Hippocampal formation (tissue), 2 donors: Measurements from ENCODE around the gene ZNF77.
"Not testable (repeated sequence)": the region's sequence is repeated elsewhere in the genome, so short reads cannot be mapped to it uniquely, and the experiment has no call there.

Source experiments
- DNase-seq, 2 donors: peaks; one replicate each; lab custom pipeline; 2025; lab: John Stamatoyannopoulos, UW

The ZNF77 gene

DNA sequence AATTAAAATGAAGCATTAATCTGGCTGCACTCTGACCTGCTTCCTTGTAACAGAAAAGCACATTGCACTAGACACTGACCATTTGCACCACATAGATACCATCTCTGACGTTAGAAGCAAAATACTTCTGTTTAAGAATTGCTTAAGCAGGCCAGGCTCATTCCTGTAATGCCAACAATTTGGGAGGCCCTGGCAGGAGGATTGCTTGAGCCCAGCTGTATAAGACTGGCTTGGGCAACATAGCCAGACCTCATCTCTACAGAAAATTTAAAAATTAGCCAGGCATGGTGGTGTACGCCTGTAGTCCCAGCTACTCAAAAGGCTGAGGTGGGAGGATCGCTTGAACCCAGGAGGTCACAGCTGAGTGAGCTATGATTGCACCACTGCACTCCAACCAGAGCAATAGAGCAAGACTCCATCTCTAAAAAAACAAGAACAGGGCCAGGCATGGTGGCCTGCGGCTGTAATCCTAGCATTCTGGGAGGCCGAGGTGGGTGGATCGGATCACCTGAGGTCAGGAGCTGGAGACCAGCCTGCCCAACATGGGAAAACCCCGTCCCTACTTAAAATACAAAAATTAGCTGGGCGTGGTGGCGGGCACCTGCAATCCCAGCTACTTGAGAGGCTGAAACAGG lies 25.5 kb upstream of the ZNF77 start:
- DNase-seq = no peak

DNA sequence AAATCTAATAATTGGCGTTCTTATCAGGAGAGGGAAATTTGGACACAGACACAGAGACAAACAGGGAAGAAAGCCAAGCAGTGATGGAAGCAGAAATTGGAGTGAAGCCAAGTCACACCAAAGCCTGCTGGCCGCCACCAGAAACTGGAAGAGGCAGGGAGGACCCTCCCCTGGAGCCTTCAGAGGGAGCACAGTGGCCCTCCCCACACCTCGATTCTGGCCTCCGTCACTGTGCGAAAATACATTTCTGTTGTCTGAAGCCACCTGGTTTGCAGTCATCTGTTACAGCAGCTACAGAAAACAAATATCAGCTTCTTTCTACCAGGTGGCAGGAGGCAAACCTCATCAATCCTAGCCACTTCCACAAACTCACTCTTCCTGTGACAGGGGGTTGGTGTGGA lies 24.3 kb upstream of the ZNF77 start:
- DNase-seq = no peak

DNA sequence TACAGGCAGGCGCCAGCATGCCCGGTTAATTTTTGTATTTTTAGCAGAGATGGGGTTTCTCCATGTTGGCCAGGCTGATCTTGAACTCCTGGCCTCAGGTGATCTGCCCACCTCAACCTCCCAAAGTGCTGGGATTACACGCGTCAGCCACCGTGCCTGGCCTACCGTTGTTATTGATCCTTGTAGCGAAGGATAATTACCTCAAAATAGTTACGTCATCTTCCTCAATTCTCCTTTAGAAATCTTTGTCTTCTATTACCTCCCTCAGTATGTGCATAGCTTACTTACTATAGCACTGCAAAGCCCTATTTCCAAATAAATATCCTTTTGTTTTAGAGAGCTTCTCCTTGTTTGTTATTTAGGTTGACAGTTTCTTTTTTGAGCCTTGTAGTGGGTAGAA lies 23.2 kb upstream of the ZNF77 start:
- DNase-seq = no peak

DNA sequence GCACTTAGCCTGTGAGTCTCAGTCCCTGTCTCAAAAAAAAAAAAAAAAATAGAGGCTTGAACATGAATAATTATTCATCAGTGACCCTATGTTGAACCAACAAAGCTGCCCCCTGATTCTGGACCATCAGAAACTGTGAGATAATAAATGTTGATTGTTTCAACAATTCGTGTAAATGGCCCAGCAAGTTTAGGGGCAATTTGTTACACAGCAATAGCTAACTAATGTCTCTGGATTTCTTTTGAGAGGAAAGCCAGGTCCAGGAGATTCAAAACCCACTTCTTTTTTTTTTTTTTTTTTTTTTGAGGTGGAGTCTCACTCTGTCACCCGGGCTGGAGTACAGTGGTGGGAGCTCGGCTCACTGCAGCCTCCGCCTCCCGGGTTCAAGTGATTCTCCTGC lies 20.1 kb upstream of the ZNF77 start:
- DNase-seq = no peak

DNA sequence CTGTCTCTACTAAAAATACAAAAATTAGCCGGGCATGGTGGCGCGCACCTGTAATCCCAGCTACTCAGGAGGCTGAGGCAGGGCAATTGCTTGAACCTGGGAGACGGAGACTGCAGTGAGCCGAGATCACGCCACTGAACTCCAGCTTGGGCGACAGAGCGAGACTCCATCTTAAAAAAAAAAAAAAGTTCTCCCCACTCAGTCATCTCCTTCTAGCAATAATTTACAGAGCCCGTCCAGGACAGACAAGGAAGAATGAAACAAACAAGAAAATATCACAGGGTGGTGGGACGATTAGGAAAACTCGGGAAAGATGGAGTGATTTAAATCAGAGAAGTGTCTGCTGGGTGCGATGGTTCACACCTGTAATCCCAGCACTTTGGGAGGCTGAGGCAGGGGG lies 18.9 kb upstream of the ZNF77 start:
- DNase-seq = not testable (repeated sequence)

DNA sequence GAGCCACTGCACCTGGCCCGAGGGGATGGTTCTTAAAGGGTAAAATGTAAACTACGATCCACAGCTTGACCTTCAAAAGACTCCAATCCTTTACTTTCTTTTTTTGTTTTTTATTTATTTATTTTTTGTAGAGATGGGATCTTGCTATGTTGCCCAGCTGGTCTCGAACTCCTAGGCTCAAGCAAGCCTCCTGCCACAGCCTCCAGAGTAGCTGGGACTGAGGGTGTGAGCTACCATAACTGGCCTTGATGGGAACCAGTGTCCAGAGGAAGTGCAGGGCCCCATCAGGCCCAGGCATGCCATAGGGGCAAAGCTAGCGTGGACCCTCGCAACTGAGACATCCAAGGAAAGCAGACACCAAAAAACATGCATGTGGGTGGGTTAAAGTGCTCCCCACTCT lies 18.4 kb upstream of the ZNF77 start:
- no peak for DNase-seq

DNA sequence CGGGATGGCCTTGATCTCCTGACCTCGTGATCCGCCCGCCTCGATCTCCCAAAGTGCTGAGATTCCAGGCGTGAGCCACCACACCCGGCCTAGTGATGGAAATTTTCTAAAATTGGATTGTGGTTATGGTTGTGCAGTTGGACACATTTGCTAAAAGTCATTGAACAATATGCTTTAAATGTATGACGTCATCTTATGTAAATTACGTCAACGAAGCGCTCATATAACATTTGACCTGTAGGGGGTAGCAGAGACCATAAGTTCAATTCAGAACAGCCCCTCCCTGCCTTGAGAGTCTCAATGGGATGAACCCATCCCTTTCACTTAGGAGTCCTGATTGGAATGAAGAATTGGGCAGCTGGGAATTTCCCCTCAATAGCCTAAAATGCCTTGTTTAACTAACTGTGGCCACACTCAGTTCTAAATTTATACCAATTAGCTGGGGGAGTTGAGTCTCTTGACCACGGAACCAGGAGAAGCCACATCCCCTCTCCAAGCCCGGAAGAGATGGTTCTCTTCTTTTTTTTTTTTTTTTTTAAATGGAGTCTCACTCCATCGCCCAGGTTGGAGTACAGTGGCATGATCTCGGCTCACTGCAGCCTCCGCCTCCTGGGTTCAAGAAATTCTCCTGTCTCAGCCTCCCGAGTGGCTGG lies 17.4 kb upstream of the ZNF77 start:
- DNase-seq = peak; percentile 24 to 26

DNA sequence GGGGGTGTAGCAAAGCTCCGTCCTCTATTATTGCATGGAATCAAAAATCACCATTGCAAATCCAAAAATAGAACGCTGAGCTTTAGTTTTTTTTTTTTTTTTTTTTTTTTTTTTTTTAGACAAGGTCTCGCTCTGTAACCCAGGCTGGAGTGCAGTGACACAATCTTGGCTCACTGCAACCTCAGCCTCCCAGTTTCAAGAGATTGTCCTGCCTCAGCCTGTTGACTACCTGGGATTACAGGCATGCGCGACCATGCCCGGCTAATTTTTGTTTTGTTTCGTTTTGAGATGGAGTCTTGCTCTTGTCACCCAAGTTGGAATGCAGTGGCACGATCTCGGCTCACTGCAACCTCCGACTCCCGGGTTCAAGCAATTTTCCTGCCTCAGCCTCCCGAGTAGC lies 15.3 kb upstream of the ZNF77 start:
- DNase-seq = no peak

DNA sequence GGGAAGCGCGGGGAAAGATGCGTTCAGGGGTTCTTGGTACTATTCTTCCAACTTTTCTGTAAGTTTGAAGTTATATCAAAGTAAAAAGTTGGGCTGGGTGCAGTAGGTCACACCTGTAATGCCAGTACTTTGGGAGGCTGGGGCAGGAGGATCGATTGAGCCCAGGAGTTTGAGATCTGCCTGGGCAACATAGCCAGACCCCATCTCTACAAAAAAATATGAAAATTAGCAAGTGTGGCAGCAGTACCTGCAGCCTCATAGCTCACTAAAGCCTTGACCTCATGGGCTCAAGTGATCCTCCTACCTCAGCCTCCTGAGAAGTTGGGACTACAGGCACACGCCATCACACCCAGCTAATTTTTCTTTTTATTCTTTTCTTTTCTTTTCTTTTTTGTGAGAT lies 12.4 kb upstream of the ZNF77 start:
- DNase-seq = no peak

DNA sequence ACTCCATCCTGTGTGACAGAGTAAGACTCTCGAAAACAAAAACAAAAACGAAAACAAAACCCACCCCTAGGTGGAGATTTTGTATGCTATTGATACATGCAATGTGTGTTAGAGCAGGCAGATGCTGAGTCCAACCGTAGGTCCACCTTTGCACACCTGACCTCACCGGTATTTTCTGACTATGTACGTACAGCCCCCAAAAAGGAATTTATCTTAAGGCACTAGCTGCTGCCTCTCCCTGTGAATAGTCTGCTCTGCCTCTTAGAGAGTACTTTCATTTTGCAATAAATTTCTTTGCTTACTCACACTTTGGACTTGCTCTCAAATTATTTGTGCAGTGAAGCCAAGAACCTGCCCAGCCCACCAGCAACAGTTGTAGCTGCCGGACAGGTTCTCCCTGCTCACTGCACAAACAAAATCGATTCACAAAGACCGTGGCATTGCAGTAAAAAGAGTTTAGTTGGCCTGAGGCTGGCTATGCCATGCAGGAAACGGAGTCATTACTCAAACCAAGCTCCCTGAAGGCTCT lies 8.2 kb upstream of the ZNF77 start:
- no peak for DNase-seq

DNA sequence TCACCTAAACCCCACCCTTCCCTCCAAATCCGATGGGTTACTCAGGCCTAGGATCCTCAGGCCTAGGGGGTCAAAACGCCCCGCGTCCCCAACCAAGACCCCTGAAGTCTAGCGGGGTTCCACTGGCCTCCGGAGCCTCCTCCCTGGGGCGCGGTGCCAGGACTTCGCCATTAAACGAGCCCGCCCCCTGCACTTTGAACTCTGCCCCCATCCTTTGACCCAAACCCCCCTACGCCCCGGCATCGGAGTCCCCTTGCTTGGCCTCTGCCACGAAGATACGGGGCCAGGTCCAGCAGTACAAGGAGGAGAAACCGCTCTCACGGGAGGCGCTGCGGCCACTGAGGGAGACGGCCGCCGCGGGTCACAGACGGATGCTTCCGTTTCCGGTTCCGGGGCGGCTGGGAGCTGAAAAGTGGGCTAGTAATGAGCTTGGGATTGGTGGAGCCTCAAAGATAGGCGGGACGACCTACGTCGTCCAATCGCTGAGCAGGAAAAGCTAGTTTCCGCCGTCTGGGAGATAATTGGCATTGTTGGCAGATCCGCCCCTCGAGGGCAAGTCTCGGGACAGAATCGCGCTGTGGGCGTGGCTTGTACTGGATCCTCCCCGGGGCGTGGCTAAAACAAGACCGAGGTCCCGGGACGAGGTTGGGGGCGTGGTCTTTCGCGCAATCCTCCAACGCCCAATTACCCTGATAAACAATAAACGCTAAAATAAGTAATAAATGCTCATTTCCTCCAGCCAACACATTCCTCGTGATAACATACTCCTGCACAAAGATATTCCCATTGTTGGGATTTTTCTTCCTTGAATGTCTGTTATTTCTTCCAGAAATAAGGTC lies 5.7 kb upstream of the ZNF77 start:
- DNase-seq = peak; percentile 98 to 100

DNA sequence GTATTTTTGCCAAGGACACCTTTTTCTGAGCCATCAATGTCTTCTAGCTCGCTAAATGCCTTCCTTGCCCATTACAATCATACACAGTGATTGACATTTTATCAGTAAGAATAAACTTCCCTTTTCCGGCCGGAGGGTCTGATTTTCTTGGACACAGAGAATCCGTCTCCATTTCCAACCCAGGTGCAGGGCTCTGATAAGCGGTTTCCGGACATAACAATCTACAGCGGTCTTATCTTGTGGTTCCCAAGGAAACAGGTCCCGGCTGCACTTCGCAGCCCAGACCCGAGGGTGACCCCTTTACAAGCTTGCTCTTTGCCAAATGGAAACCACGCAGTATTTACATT lies 5.1 kb upstream of the ZNF77 start:
- no peak for DNase-seq

DNA sequence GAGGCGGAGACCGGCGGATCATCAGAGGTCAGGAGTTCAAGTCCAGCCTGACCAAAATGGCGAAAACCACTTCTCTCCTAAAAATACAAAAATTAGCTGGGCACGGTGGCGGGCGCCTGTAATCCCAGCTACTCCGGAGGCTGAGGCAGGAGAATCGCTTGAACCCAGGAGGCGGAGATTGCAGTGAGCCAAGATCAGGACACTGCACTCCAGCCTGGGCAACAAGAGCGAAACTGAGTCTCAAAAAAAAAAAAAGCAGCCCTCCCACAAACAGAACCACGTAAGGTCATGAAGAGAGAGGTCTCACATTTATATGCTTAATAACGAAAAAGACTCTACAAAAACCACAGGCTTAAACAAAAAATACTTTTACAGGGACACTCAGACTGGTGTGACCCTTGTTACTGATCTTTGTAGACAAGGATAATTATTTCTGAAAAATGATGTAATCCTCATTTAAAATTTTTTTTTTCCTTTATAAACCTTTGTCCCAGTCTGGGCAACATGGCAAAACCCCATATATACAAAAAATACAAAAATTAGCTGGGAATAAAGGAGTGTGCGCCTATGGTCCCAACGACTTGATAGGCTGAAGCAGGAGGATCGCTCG lies 909 bp upstream of the ZNF77 start:
- DNase-seq = no peak

DNA sequence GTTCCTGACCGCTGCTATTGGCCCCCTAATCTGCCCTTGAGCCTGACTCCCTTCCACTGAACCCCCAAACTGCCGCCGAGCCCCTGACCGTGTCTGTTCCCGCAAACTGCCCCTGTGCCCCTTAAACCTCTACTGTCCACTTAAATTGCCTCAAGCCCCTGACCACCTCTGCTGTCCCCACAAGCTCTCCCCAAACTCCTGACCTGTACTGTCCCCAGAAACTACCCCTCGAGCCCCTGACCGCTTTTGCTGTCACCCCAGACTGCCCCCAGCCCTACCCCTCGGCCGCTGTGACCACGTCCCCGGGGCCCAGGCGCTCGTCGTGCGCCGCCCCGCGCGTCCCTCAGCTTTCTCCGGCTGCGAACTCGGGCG lies 382 bp downstream of the ZNF77 start:
- DNase-seq = no peak

DNA sequence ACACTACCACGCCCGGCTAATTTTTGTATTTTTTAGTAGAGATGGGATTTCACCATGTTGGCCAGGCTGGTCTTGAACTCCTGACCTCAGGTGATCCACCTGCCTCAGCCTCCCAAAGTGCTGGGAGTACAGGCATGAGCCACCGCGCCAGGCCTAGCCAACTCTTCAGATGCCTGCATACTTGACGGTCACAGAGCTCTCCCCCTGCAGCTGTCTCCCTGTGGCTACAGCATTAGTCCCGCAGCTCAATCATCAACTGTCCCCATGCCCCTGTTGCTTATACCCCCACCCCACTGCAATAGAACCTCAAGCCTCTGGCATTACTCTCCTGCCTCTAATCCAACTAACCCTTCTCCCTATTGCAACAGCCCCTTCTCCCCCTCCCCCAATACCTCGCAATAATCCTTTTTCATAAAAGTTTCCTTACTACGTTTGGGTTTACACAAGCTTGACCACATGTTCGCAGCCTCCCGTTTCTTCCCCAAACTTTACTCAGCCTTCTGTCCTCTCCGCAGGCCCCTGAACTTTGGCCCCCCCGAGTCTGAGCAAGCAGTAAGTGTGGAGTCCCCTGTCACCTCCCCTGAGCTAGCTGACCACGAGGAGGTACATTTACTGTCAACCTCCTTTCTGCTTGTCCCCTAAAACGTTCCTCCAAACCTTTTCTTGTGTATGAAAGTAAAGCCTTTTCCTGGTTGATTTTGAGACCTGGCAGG lies 1.7 kb downstream of the ZNF77 start:
- DNase-seq = no peak

DNA sequence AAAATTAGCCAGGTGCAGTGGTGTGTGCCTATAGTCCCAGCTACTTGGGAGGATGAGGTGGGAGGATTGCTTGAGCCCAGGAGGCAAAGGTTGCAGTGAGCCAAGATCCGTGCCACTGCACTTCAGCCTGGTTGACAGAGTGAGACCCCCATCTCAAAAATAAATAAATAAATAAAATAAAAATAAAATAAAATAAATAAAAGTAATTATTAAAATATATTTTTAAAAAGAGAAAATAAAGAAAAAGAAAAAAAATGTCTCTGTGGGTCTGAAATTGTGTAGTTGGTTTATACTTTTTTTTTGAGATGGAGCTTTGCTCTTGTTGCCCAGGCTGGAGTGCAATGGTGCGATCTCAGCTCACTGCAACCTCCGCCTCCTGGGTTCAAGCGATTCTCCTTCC lies 8.9 kb downstream of the ZNF77 start:
- not testable (repeated sequence) for DNase-seq

DNA sequence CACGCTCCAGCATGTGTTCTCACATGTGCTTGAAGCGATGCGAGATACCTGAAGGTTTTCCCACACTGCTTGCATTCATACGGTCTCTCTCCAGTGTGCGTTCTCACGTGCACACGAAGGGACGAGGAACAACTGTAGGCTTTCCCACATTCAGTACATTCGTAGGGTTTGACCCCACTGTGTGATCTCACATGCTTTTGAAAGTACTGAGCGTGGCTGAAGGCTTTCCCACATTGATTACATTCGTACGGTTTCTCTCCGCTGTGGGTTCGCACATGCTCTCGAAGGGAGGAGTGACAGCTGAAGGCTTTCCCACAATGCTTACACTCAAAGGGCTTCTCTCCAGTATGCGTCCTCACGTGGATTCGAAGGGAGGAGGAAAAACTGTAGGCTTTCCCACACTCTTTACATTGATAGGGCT lies 11.3 kb downstream of the ZNF77 start:
- no peak for DNase-seq

DNA sequence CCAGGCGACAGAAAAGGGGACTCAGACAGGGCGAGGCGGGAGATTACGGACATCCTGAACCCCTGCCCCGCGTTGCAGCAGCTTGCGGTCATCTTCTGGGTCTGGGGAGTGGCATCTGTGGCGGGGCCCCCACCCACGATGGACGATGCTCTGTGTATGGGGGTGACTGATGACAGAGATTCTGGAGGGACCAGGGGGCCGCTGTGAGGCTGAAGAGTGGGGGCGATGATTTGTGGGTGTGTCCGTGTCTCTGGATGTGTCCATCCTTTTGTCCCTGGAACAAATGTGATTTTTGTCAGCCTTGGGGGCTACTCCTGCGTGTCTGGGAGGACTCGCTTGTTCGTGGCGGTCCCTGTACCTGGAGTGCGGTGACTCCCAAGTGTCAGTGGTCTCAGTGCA lies 17.7 kb downstream of the ZNF77 start:
- DNase-seq = no peak

DNA sequence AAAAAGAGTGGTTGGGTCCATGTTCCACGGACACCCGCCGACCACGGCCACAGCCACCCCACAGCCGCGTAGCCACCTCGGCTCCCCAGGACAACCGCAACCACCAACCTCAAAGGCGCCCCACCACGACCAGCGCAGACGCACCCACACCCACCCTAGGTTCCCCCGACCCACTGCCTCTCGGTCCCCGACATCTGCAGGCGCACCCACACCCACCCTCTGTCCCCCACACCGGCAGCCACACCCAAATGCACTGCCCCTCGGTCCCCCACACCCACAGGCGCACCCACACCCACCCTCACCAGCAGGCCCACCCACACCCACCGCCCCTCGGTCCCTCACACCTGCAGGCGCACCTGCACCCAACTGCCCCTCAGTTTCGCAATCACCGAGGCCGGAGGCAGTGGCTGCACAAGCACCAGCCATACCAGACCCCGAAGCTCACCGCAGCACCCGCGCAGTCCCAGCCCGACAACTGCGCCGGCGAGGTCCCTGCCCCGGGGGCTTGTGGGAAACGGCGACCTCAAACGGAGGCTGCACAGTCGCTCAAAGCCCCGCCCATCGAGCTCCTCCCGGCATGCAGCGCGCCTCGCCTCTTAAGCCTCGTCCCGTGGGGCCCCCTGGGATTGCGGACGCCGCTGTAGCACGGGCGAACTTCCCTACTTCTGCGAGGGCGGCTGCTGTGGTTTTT lies 18.3 kb downstream of the ZNF77 start:
- DNase-seq = no peak

DNA sequence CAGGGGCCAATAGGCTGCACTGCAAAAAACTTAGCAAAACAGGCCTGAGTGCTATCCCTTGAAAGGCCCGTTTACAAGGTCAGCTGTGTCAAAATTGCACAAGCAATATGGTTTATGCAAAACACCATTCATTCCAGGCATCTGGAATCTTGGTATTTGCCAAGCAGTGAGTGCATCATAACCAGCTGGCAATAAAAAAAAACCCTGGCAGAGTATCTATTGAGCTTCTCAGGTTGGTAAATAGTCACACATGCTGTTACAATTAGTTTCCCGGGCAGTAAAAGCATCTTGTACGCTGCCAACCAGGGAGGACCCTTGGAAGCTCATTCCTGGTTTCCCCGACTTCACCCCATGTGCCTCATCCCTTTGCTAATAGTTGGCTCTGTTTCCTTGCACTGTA lies 21.3 kb downstream of the ZNF77 start:
- DNase-seq = peak in 1 of 2 donors; percentile 8

DNA sequence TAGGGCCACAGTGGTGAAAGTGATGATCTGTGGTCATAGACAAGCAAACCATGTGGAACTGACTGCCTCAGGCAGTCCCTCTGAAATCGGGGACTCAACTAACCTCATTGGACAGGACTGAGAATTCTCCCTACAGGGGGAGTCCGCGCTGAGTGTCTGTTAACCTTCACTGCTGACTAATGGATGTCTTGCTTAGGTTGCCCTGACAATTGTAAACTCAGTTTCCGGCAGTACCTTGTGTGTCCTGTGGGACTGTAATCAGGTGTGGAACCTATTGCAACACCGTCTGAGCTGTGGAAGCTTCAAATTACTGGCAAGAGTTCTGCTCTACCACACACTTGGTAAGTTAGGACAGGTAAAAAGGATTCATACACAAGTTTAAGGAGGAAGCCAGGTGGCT lies 21.8 kb downstream of the ZNF77 start:
- DNase-seq = no peak
